Adrenal gland (tissue), 5 donors: ENCODE data around the gene WDCP.

Experiments
- CTCF ChIP-seq, 6 experiments: fragments of 450-650 bp in 4 of 6; fragments of 200-600 bp in 2 of 6; sonication (generic) in 1 of 6; IDR thresholded peaks; 1 replicate in 5 of 6; 2 replicates in 1 of 6; pipeline versions ENCODE4 v1.5.1 to v1.8.0; 2016 to 2021; ENCODE audit warnings: antibody characterized with exemption in 6 of 6, mild to moderate bottlenecking in 2 of 6, moderate library complexity in 1 of 6
- POLR2A ChIP-seq, 2 donors: fragments of 450-650 bp; IDR thresholded peaks; one replicate each; pipeline ENCODE4 v1.6.1; 2017; ENCODE audit warnings: antibody characterized with exemption in 2 of 2, mild to moderate bottlenecking in 2 of 2, moderate library complexity in 1 of 2
- donor health status: DM: no; HTN: no; CAD: no.

GRCh38 chr2:24045511-24046508 lies 1.4 kb downstream of the WDCP start:
- TF ChIP-seq CTCF (IDR thresholded peaks at IDR 0.05) (no peak), POLR2A (IDR thresholded peaks at IDR 0.05) (no peak)
